Panc1 (cell line): ENCODE results near the gene KDM2B. TPM values are rescaled to one million over a fixed set of nuclear protein-coding genes. Genes with fewer than 3 reads are reported as not detected.

Experiments
- ATAC-seq: fragments of 200-7000 bp; cut with Tn5 transposase; 2 replicates; pipeline ENCODE4 v1.9.1; 2020; ENCODE audit warnings: mild to moderate bottlenecking, moderate library complexity
- BruUV-seq: library from RNA; stranded (reverse); fragments of 400-500 nt; replicated peaks from 2 replicates; lab custom pipeline; 2021; lab: Mats Ljungman, UMichigan
- CTCF ChIA-PET: fragments of 300-600 bp; sonication (Branson Sonifier 250); formaldehyde crosslinking; loops from one replicate; lab custom pipeline; 2022; ENCODE audit warnings: antibody characterized with exemption; lab: Charles Lee
- POLR2A ChIA-PET: fragments of 300-600 bp; sonication (Branson Sonifier 250); formaldehyde crosslinking; loops from one replicate; lab custom pipeline; 2022; ENCODE audit warnings: antibody characterized with exemption; lab: Charles Lee
- DNase-seq: peaks from one replicate; pipeline ENCODE4 v3.0.0-alpha.2; 2010; ENCODE audit warnings: low read depth, low spot score
- H3K27ac ChIP-seq: 2 replicates; pipeline ENCODE4 v1.5.1; 2011; ENCODE audit warnings: mild to moderate bottlenecking, low read length, inconsistent platforms
- H3K27me3 ChIP-seq: fragments of 200-500 bp; sonication (Bioruptor generic); 2 replicates; pipeline ENCODE4 v1.6.0; 2014; ENCODE audit warnings: low read length, inconsistent platforms; ENCODE audit not compliant: control insufficient read depth, insufficient read depth
- H3K36me3 ChIP-seq: fragments of 200-500 bp; sonication (Bioruptor generic); 2 replicates; pipeline ENCODE4 v1.5.1; 2014; ENCODE audit warnings: inconsistent platforms, mild to moderate bottlenecking, low read length, moderate library complexity; ENCODE audit not compliant: control insufficient read depth, insufficient read depth
- H3K4me1 ChIP-seq: 2 replicates; pipeline ENCODE4 v1.5.1; 2011; ENCODE audit warnings: inconsistent platforms, mild to moderate bottlenecking, low read length, moderate library complexity; ENCODE audit not compliant: control insufficient read depth, insufficient read depth
- H3K4me3 ChIP-seq, 2 experiments: 2 replicates each; pipeline ENCODE4 v1.5.1; 2011 to 2012; ENCODE audit warnings: low read depth in 2 of 2, low read length in 2 of 2, mild to moderate bottlenecking in 2 of 2, inconsistent platforms in 1 of 2, moderate library complexity in 1 of 2
- H3K9me3 ChIP-seq: fragments of 200-500 bp; sonication (Bioruptor generic); 2 replicates; pipeline ENCODE4 v1.5.1; 2014; ENCODE audit warnings: low read depth, mild to moderate bottlenecking, inconsistent platforms, low read length, moderate library complexity; ENCODE audit not compliant: control insufficient read depth, insufficient read depth
- CTCF ChIP-seq: fragments of 450-650 bp; IDR thresholded peaks from 2 replicates; pipeline ENCODE4 v1.5.1; 2017; ENCODE audit warnings: mild to moderate bottlenecking
- POLR2AphosphoS5 ChIP-seq: IDR thresholded peaks from 2 replicates; pipeline ENCODE4 v1.6.1; 2012; ENCODE audit warnings: mild to moderate bottlenecking, low read depth, low read length, moderate library complexity
- REST ChIP-seq, 2 experiments: IDR thresholded peaks; 2 replicates each; pipeline ENCODE4 v1.6.1; 2011 to 2012; ENCODE audit warnings: low read depth in 2 of 2, control low read depth in 1 of 2, low read length in 1 of 2, mild to moderate bottlenecking in 1 of 2, moderate library complexity in 1 of 2; ENCODE audit not compliant: insufficient read depth in 1 of 2
- SIN3A ChIP-seq: IDR thresholded peaks from 2 replicates; pipeline ENCODE4 v1.6.1; 2012; ENCODE audit warnings: low read depth, mild to moderate bottlenecking, low read length, moderate library complexity, borderline replicate concordance; ENCODE audit not compliant: insufficient read depth
- TCF7L2 ChIP-seq: IDR thresholded peaks from 2 replicates; pipeline ENCODE4 v1.6.1; 2011; ENCODE audit warnings: mild to moderate bottlenecking, low read depth, low read length, inconsistent platforms
- in situ Hi-C: cut with HindIII; loops from 2 replicates; pipeline ENCODE4 v1.10.0; 2016; ENCODE audit warnings: low sequenced_read_pairs, low pct_unique_long_range_greater_than_20kb
- intact Hi-C: fragments of 100-400 bp; cut with micrococcal nuclease; formaldehyde crosslinking; loops from one replicate; pipeline ENCODE4 v1.10.0; 2022; ENCODE audit not compliant: unreplicated experiment
- total RNA-seq: library from RNA; stranded (reverse); gene quantifications from one replicate; pipeline ENCODE4 v1.2.1, GENCODE V29; 2021; ENCODE audit not compliant: unreplicated experiment

KDM2B gene
- total RNA-seq, 1 experiment from 2014 or later: 27.5 TPM

- no TSS peak for BruUV-seq
- DNase-seq (no peak), ATAC-seq (peak; percentile 93)
- no peak overlapping the region for H3K4me3 ChIP-seq
- no peak overlapping the region for H3K27ac ChIP-seq
- in situ Hi-C loops (no loop called here), intact Hi-C loops (no loop called here)
- H3K9me3 ChIP-seq: no peaks in the 10 kb centered on the region
- no peaks in the 10 kb centered on the region for H3K36me3 ChIP-seq
- H3K27me3 ChIP-seq: no peaks in the 10 kb centered on the region
- CTCF ChIA-PET: interaction anchor here (0.6 kb wide), 1 partner anchor 35 kb away, joined by 3 read pairs; no protein-coding TSS in a partner anchor
- TF ChIP-seq CTCF (no peak), TCF7L2 (no peak), REST (IDR thresholded peaks at IDR 0.05; ENCODE audit: insufficient read depth in 1 of 2, low read depth in 2 of 2, low read length in 1 of 2) (no peak), POLR2AphosphoS5 (no peak), SIN3A (no peak)
- no peaks in the 10 kb centered on the region for H3K4me1 ChIP-seq
- POLR2A ChIA-PET: no interaction called here
Measured at GRCh38 chr12:121513464-121514183, 67.2 kb downstream of the KDM2B start.

- in situ Hi-C loops: no loop called here
- TF ChIP-seq TCF7L2 (no peak), CTCF (no peak), REST (IDR thresholded peaks at IDR 0.05; ENCODE audit: insufficient read depth in 1 of 2, low read depth in 2 of 2, low read length in 1 of 2) (no peak), SIN3A (no peak), POLR2AphosphoS5 (no peak)
- DNase-seq: no peak
Measured at GRCh38 chr12:121512561-121512960, 68.3 kb downstream of the KDM2B start.

More at GRCh38 chr12:121512561-121512960, 68.3 kb downstream of the KDM2B start:
- ATAC-seq: no peak
- POLR2A ChIA-PET: no interaction called here
- CTCF ChIA-PET: no interaction called here
- no peaks in the 10 kb centered on the region for H3K27me3 ChIP-seq
- H3K27ac ChIP-seq: no peak overlapping the region
- no peaks in the 10 kb centered on the region for H3K4me1 ChIP-seq
- no peaks in the 10 kb centered on the region for H3K9me3 ChIP-seq
- BruUV-seq: no TSS peak
- no peaks in the 10 kb centered on the region for H3K36me3 ChIP-seq
- intact Hi-C loops: no loop called here
- H3K4me3 ChIP-seq: no peak overlapping the region
